HCT116 (cell line): ENCODE results near the gene ASPRV1. TPM values are rescaled to one million over a fixed set of nuclear protein-coding genes. Genes with fewer than 3 reads are reported as not detected.

Experiments
- ATAC-seq: fragments of 200-7000 bp; cut with Tn5 transposase; 2 replicates; pipeline ENCODE4 v1.9.1; 2020; ENCODE audit warnings: mild to moderate bottlenecking, moderate library complexity
- BruUV-seq: library from RNA; stranded (reverse); fragments of 400-500 nt; replicated peaks from 2 replicates; lab custom pipeline; 2021; lab: Mats Ljungman, UMichigan
- CTCF ChIA-PET: fragments of 300-600 bp; sonication (Branson Sonifier 250); formaldehyde crosslinking; loops from one replicate; lab custom pipeline; 2021; ENCODE audit warnings: antibody characterized with exemption; lab: Charles Lee
- POLR2A ChIA-PET: fragments of 300-600, 350-600 bp; sonication (Branson Sonifier 250); formaldehyde crosslinking; loops from one replicate; lab custom pipeline; 2021; ENCODE audit warnings: antibody characterized with exemption; lab: Charles Lee
- RAD21 ChIA-PET, 2 experiments: fragments of 300-600 bp; sonication (Branson Sonifier 250); formaldehyde crosslinking; loops; one replicate each; lab custom pipeline; 2023; ENCODE audit warnings: low total read pairs in 2 of 2; ENCODE audit not compliant: uncharacterized antibody in 2 of 2, unreplicated experiment in 2 of 2, low non-redundant PET in 1 of 2; lab: Charles Lee
- DNase-seq: peaks from one replicate; pipeline ENCODE4 v3.0.0-alpha.2; 2010; ENCODE audit warnings: low read depth, low spot score
- H2AFZ ChIP-seq: fragments of 200-600 bp; shearing (Covaris generic), sonication (generic); 2 replicates; pipeline ENCODE4 v1.6.1; 2017; ENCODE audit warnings: low read depth, mixed run types, mixed read lengths, antibody characterized with exemption, low read length; ENCODE audit not compliant: poor library complexity, severe bottlenecking
- H3K27ac ChIP-seq: 2 replicates; pipeline ENCODE4 v1.5.1; 2012; ENCODE audit warnings: low read depth, low read length
- H3K27me3 ChIP-seq: fragments of 200-600 bp; sonication (generic); 2 replicates; pipeline ENCODE4 v1.6.1; 2016; ENCODE audit warnings: mixed run types, low read length, mixed read lengths; ENCODE audit not compliant: insufficient read depth
- H3K36me3 ChIP-seq, 2 experiments: fragments of 200-500 bp in 1 of 2; fragments of 200-600 bp in 1 of 2; sonication (Bioruptor generic) in 1 of 2; sonication (generic) in 1 of 2; 2 replicates each; pipeline versions ENCODE4 v1.5.1 to v1.6.1; 2014 to 2016; ENCODE audit warnings: low read length in 2 of 2, inconsistent platforms in 1 of 2, mixed read lengths in 1 of 2, mixed run types in 1 of 2; ENCODE audit not compliant: insufficient read depth in 2 of 2, control insufficient read depth in 1 of 2
- H3K4me1 ChIP-seq, 2 experiments: fragments of 200-600 bp in 1 of 2; sonication (generic) in 1 of 2; 2 replicates each; pipeline versions ENCODE4 v1.5.1 to v1.6.1; 2012 to 2017; ENCODE audit warnings: low read length in 2 of 2, inconsistent platforms in 1 of 2, mild to moderate bottlenecking in 1 of 2, mixed read lengths in 1 of 2, mixed run types in 1 of 2, moderate library complexity in 1 of 2; ENCODE audit not compliant: insufficient read depth in 2 of 2, control insufficient read depth in 1 of 2
- H3K4me2 ChIP-seq: fragments of 200-600 bp; sonication (generic); 2 replicates; pipeline ENCODE4 v1.6.1; 2017; ENCODE audit warnings: mixed run types, low read length, mixed read lengths
- H3K4me3 ChIP-seq, 2 experiments: fragments of 200-600 bp in 1 of 2; sonication (generic) in 1 of 2; replicated peaks in 1 of 2; 2 replicates each; pipeline ENCODE4 v1.5.1; 2011 to 2016; ENCODE audit warnings: low read length in 2 of 2, control low read depth in 1 of 2, low read depth in 1 of 2, mild to moderate bottlenecking in 1 of 2, mixed read lengths in 1 of 2, mixed run types in 1 of 2
- H3K79me2 ChIP-seq: fragments of 200-600 bp; sonication (generic); 2 replicates; pipeline ENCODE4 v1.6.1; 2017; ENCODE audit warnings: mild to moderate bottlenecking, mixed run types, low read length, moderate library complexity, mixed read lengths; ENCODE audit not compliant: insufficient read depth
- H3K9ac ChIP-seq: fragments of 200-600 bp; sonication (generic); 2 replicates; pipeline ENCODE4 v1.6.1; 2016; ENCODE audit warnings: low read length, mixed read lengths
- H3K9me2 ChIP-seq: fragments of 200-600 bp; sonication (generic), shearing (Covaris generic); 2 replicates; pipeline ENCODE4 v1.6.1; 2017; ENCODE audit warnings: mixed run types, mild to moderate bottlenecking, moderate library complexity; ENCODE audit not compliant: insufficient read depth
- H3K9me3 ChIP-seq, 2 experiments: fragments of 200-500 bp in 1 of 2; fragments of 200-600 bp in 1 of 2; sonication (Bioruptor generic) in 1 of 2; sonication (generic) in 1 of 2; 2 replicates each; pipeline ENCODE4 v1.6.1; 2014 to 2017; ENCODE audit warnings: low read length in 2 of 2, mixed read lengths in 2 of 2, inconsistent platforms in 1 of 2, low read depth in 1 of 2, mild to moderate bottlenecking in 1 of 2, mixed run types in 1 of 2, moderate library complexity in 1 of 2; ENCODE audit not compliant: control insufficient read depth in 1 of 2, insufficient read depth in 1 of 2
- H4K20me1 ChIP-seq: fragments of 200-600 bp; sonication (generic), shearing (Covaris generic); 2 replicates; pipeline ENCODE4 v1.6.1; 2017; ENCODE audit warnings: mixed run types, mild to moderate bottlenecking, moderate library complexity; ENCODE audit not compliant: insufficient read depth
- CEBPB ChIP-seq: IDR thresholded peaks from 2 replicates; pipeline ENCODE4 v1.6.1; 2012; ENCODE audit warnings: low read depth
- FOSL1 ChIP-seq: IDR thresholded peaks from 2 replicates; pipeline ENCODE4 v1.6.1; 2012; ENCODE audit warnings: low read depth
- JUND ChIP-seq: IDR thresholded peaks from 2 replicates; pipeline ENCODE4 v1.6.1; 2012
- intact Hi-C: fragments of 100-400 bp; cut with micrococcal nuclease; formaldehyde crosslinking; loops from 2 replicates; pipeline ENCODE4 v1.10.0; 2022
- total RNA-seq: library from RNA; stranded (reverse); gene quantifications from one replicate; pipeline ENCODE4 v1.2.1, GENCODE V29; 2021; ENCODE audit not compliant: unreplicated experiment
- TF ChIP-seq, protein P1 (sequence below): IDR thresholded peaks from 2 replicates; pipeline ENCODE4 v1.6.1; 2011; ENCODE audit warnings: mild to moderate bottlenecking, low read length, moderate library complexity; ENCODE audit not compliant: insufficient replicate concordance; ENCODE audit errors: extremely low read depth
- TF ChIP-seq, protein P2 (sequence below): IDR thresholded peaks from 2 replicates; pipeline ENCODE4 v1.6.1; 2012; ENCODE audit warnings: low read depth

ASPRV1 gene
- total RNA-seq, 1 experiment from 2014 or later, result 1.1 TPM

DNA sequence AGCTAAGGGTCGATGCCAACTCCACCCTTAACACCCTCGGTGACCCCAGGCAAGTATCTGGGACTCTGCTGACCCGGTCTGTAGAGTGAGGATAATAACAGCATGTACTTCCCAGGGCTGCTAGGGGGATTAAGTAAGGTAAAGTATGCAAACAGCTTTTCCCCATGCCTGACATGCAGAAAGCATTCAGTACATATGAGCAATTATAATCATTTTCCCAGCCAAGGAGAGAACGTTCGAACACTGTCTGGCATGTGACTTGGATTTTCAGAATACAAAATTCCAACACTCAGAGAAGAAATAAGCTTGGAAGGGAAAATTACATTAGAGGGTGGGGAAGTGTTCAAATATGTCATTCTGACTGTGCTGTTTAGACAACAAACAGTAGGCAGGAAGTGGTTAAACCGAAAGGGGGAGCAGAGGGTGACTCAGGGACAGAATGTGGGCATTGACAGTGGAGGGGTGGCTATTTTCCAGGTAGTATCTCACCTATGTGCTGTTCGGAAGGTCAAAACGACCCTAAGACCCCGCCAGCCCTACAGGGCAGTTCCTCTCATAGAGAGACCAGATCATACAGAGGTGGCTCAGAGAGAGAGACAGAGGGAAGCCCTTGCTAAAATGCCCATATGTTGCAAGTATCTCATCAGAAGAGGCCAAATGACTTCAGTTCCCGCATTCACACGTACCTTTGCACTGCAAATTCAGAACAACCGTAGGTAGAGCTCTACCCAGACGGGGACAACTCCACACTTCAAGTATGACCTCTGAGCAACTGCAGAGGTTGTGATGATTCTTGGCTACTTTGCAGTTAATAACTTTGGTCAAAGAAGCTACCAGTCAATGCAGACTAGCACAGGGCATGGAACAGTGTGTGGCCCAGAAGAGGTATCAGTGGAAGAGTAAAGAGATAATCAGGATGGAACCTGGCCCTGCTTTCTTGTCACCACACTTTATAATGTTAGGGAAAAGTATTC lies 14.8 kb downstream of the ASPRV1 start (continued):
- TF ChIP-seq, protein P1, sequence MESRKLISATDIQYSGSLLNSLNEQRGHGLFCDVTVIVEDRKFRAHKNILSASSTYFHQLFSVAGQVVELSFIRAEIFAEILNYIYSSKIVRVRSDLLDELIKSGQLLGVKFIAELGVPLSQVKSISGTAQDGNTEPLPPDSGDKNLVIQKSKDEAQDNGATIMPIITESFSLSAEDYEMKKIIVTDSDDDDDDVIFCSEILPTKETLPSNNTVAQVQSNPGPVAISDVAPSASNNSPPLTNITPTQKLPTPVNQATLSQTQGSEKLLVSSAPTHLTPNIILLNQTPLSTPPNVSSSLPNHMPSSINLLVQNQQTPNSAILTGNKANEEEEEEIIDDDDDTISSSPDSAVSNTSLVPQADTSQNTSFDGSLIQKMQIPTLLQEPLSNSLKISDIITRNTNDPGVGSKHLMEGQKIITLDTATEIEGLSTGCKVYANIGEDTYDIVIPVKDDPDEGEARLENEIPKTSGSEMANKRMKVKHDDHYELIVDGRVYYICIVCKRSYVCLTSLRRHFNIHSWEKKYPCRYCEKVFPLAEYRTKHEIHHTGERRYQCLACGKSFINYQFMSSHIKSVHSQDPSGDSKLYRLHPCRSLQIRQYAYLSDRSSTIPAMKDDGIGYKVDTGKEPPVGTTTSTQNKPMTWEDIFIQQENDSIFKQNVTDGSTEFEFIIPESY, result no peak
- peak; percentile 61; the same call in 1 of the 2 replicates for TF ChIP-seq JUND

DNA sequence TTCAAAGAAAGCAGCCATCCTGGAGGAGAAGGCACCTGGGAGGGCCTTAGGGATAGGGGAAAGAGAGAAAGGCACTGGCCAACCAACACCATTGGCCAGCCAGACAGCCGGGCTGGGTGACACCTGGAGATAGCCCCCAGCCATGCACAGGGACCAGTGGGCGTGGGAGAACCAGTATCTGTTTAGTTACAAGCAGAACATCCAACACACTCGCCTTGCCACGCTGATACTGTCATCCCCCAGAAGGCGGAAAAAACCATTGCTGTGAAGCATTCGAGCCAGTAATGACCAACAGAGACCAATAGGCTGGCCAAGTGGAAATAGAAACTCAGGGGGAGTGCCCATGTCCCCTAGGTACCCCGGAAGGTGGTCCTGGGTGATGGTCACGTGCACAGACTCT lies 15.5 kb downstream of the ASPRV1 start:
- Histone ChIP-seq H2AFZ (no peak overlapping the region), H3K36me3 (no peaks in the 10 kb centered on the region), H3K9ac (peak overlapping the region; percentile 33; the same call in 1 of the 2 replicates), H3K4me2 (peak overlapping the region; percentile 68), H3K9me2 (no peaks in the 10 kb centered on the region), H3K4me1 (peaks cover 19 to 32% of the 10 kb centered on the region in 2 experiments), H3K9me3 (no peaks in the 10 kb centered on the region), H3K79me2 (no peaks in the 10 kb centered on the region), H3K27ac (no peak overlapping the region; the same call in 1 of the 2 replicates), H3K27me3 (no peaks in the 10 kb centered on the region), H3K4me3 (no peak overlapping the region), H4K20me1 (no peaks in the 10 kb centered on the region)
- ChIA-PET POLR2A (interaction anchor here (1.1 kb wide), 1 partner anchor 312 kb away, joined by 3 read pairs; no protein-coding TSS in a partner anchor), RAD21 (no interaction called here), CTCF (no interaction called here)
- intact Hi-C loops, result no loop called here
- DNase-seq (no peak), ATAC-seq (no peak)
- TF ChIP-seq CEBPB (no peak), FOSL1 (no peak)
- TF ChIP-seq, protein P2, sequence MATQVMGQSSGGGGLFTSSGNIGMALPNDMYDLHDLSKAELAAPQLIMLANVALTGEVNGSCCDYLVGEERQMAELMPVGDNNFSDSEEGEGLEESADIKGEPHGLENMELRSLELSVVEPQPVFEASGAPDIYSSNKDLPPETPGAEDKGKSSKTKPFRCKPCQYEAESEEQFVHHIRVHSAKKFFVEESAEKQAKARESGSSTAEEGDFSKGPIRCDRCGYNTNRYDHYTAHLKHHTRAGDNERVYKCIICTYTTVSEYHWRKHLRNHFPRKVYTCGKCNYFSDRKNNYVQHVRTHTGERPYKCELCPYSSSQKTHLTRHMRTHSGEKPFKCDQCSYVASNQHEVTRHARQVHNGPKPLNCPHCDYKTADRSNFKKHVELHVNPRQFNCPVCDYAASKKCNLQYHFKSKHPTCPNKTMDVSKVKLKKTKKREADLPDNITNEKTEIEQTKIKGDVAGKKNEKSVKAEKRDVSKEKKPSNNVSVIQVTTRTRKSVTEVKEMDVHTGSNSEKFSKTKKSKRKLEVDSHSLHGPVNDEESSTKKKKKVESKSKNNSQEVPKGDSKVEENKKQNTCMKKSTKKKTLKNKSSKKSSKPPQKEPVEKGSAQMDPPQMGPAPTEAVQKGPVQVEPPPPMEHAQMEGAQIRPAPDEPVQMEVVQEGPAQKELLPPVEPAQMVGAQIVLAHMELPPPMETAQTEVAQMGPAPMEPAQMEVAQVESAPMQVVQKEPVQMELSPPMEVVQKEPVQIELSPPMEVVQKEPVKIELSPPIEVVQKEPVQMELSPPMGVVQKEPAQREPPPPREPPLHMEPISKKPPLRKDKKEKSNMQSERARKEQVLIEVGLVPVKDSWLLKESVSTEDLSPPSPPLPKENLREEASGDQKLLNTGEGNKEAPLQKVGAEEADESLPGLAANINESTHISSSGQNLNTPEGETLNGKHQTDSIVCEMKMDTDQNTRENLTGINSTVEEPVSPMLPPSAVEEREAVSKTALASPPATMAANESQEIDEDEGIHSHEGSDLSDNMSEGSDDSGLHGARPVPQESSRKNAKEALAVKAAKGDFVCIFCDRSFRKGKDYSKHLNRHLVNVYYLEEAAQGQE, result no peak
- no TSS peak for BruUV-seq
